Neuronal stem cell (in vitro differentiated cells): ENCODE measurements around the gene PCNX3.

Experiments used
- DNase-seq: peaks from one replicate; pipeline ENCODE4 v3.0.0-alpha.2; 2013; ENCODE audit warnings: low spot score
- H2AFZ ChIP-seq: one replicate; pipeline ENCODE4 v1.6.1; 2013; ENCODE audit warnings: mild to moderate bottlenecking, low read length, inconsistent platforms
- H2AK5ac ChIP-seq: 2 replicates; pipeline ENCODE4 v1.6.1; 2013; ENCODE audit warnings: low read depth, mild to moderate bottlenecking, inconsistent platforms, low read length, moderate library complexity, mixed read lengths
- H2BK120ac ChIP-seq: 2 replicates; pipeline ENCODE4 v1.6.1; 2013; ENCODE audit warnings: low read depth, mild to moderate bottlenecking, inconsistent platforms, low read length, moderate library complexity, mixed read lengths
- H2BK12ac ChIP-seq: one replicate; pipeline ENCODE4 v1.6.1; 2013; ENCODE audit warnings: low read length, inconsistent platforms
- H2BK15ac ChIP-seq: 2 replicates; pipeline ENCODE4 v1.6.1; 2013; ENCODE audit warnings: mild to moderate bottlenecking, low read length, inconsistent platforms, mixed read lengths
- H2BK5ac ChIP-seq: one replicate; pipeline ENCODE4 v1.6.1; 2013; ENCODE audit warnings: inconsistent platforms, mild to moderate bottlenecking, low read length, moderate library complexity
- H3K14ac ChIP-seq: one replicate; pipeline ENCODE4 v1.6.1; 2013; ENCODE audit warnings: low read length, inconsistent platforms
- H3K18ac ChIP-seq: 2 replicates; pipeline ENCODE4 v1.6.1; 2013; ENCODE audit warnings: low read length, inconsistent platforms
- H3K23ac ChIP-seq: 2 replicates; pipeline ENCODE4 v1.6.1; 2013; ENCODE audit warnings: low read depth, mild to moderate bottlenecking, mixed read lengths, low read length, inconsistent platforms; ENCODE audit not compliant: poor library complexity
- H3K27ac ChIP-seq: replicated peaks from 3 replicates; pipeline ENCODE4 v1.5.1; 2013; ENCODE audit warnings: low read length, inconsistent platforms
- H3K27me3 ChIP-seq, 3 experiments: 2 replicates each; pipeline ENCODE4 v1.6.1; 2013; ENCODE audit warnings: low read length in 3 of 3, mild to moderate bottlenecking in 2 of 3, inconsistent platforms in 1 of 3, low read depth in 1 of 3, mixed read lengths in 1 of 3, moderate library complexity in 1 of 3; ENCODE audit not compliant: control insufficient read depth in 3 of 3, insufficient read depth in 3 of 3
- H3K36me3 ChIP-seq, 2 donors: replicated peaks in 1 of 2; 2 replicates each; pipeline ENCODE4 v1.6.1; 2013; ENCODE audit warnings: low read length in 2 of 2; ENCODE audit not compliant: control insufficient read depth in 2 of 2, insufficient read depth in 2 of 2
- H3K4ac ChIP-seq: 2 replicates; pipeline ENCODE4 v1.6.1; 2013; ENCODE audit warnings: inconsistent platforms, mild to moderate bottlenecking, low read length, moderate library complexity
- H3K4me1 ChIP-seq, 2 donors: 1 replicate in 1 of 2; 2 replicates in 1 of 2; pipeline ENCODE4 v1.6.1; 2013; ENCODE audit warnings: low read length in 2 of 2, low read depth in 1 of 2; ENCODE audit not compliant: control insufficient read depth in 2 of 2, insufficient read depth in 1 of 2
- H3K4me2 ChIP-seq: one replicate; pipeline ENCODE4 v1.6.1; 2013; ENCODE audit warnings: mild to moderate bottlenecking, low read length, inconsistent platforms; ENCODE audit not compliant: insufficient read depth, poor library complexity, severe bottlenecking
- H3K4me3 ChIP-seq, 2 donors: 2 replicates each; pipeline ENCODE4 v1.5.1; 2013; ENCODE audit warnings: low read length in 2 of 2, mild to moderate bottlenecking in 2 of 2, inconsistent platforms in 1 of 2, moderate library complexity in 1 of 2
- H3K79me1 ChIP-seq: one replicate; pipeline ENCODE4 v1.6.1; 2013; ENCODE audit warnings: low read depth, mild to moderate bottlenecking, inconsistent platforms, low read length, moderate library complexity
- H3K9ac ChIP-seq: one replicate; pipeline ENCODE4 v1.6.1; 2013; ENCODE audit warnings: mild to moderate bottlenecking, low read depth, low read length, inconsistent platforms; ENCODE audit not compliant: poor library complexity
- H3K9me3 ChIP-seq, 2 donors: replicated peaks in 1 of 2; 2 replicates each; pipeline versions ENCODE3 to v1.6.1; 2013; ENCODE audit warnings: low read length in 2 of 2, mild to moderate bottlenecking in 2 of 2, inconsistent platforms in 1 of 2, low read depth in 1 of 2, mixed read lengths in 1 of 2, moderate library complexity in 1 of 2; ENCODE audit not compliant: control insufficient read depth in 2 of 2, insufficient read depth in 1 of 2
- H4K8ac ChIP-seq: one replicate; pipeline ENCODE4 v1.6.1; 2013; ENCODE audit warnings: low read depth, mild to moderate bottlenecking, inconsistent platforms, low read length, moderate library complexity
- H4K91ac ChIP-seq: one replicate; pipeline ENCODE4 v1.6.1; 2013; ENCODE audit warnings: low read length, low read depth, mild to moderate bottlenecking, inconsistent platforms; ENCODE audit not compliant: poor library complexity
- WGBS, 2 donors: extraction: QIAGEN DNeasy Blood & Tissue Kit; methylation state at CpG; one replicate each; pipeline ENCODE4 v1.1.7; 2013; ENCODE audit warnings: missing lambda C conversion rate in 2 of 2, mixed read lengths in 1 of 2; ENCODE audit not compliant: insufficient read length in 2 of 2, insufficient replicate concordance in 1 of 2; ENCODE audit errors: extremely low coverage in 2 of 2; 5-methylcytosine and 5-hydroxymethylcytosine counted together

The PCNX3 gene

GRCh38 chr11:65649656-65650546 lies 34.3 kb downstream of the PCNX3 start:
- peak overlapping the region; percentile 77 for H3K23ac ChIP-seq
- no peaks in the 10 kb centered on the region for H3K79me1 ChIP-seq
- H3K18ac ChIP-seq, result peak overlapping the region; percentile 45
- no peak overlapping the region for H3K4ac ChIP-seq
- H3K4me3 ChIP-seq, result no peak overlapping the region
- H3K14ac ChIP-seq, result peak overlapping the region; percentile 17
- H3K9ac ChIP-seq, result peak overlapping the region; percentile 4
- H3K36me3 ChIP-seq, result peaks cover 4 to 34% of the 10 kb centered on the region in 2 donors
- H2BK12ac ChIP-seq, result peak overlapping the region; percentile 81
- H3K9me3 ChIP-seq, result no peaks in the 10 kb centered on the region
- H2AFZ ChIP-seq, result no peak overlapping the region
- H3K4me2 ChIP-seq, result no peak overlapping the region
- no peak overlapping the region for H2BK15ac ChIP-seq
- H3K27ac ChIP-seq, result no peak overlapping the region
- no peak overlapping the region for H2BK120ac ChIP-seq
- H3K4me1 ChIP-seq, result peaks cover 14 to 16% of the 10 kb centered on the region in 2 donors
- WGBS, 2 donors, result no CpG with 5 or more reads among the region's 16 CpGs
- peak overlapping the region; percentile 62 for H2BK5ac ChIP-seq
- no peak for DNase-seq
- peaks cover 0 to 17% (median 0%) of the 10 kb centered on the region in 3 experiments for H3K27me3 ChIP-seq
- H4K91ac ChIP-seq, result no peak overlapping the region
- no peak overlapping the region for H4K8ac ChIP-seq
- H2AK5ac ChIP-seq, result peak overlapping the region; percentile 74

- H2BK15ac ChIP-seq, result peak overlapping the region; percentile 59
- peak overlapping the region; percentile 16 for H2BK12ac ChIP-seq
- peak overlapping the region; percentile 6 for H2AK5ac ChIP-seq
- WGBS, 2 donors, result no CpG with 5 or more reads among the region's 20 CpGs
- no peak overlapping the region for H2BK120ac ChIP-seq
- no peak overlapping the region for H3K4me2 ChIP-seq
- H2BK5ac ChIP-seq, result peak overlapping the region; percentile 62
- H3K4me3 ChIP-seq, result no peak overlapping the region
- H3K18ac ChIP-seq, result no peak overlapping the region
- H3K27me3 ChIP-seq, result peaks cover 0 to 17% (median 0%) of the 10 kb centered on the region in 3 experiments
- peak overlapping the region; percentile 58 for H3K23ac ChIP-seq
- no peak overlapping the region for H3K14ac ChIP-seq
- H3K79me1 ChIP-seq, result no peaks in the 10 kb centered on the region
- no peak overlapping the region for H3K4ac ChIP-seq
- no peak overlapping the region for H2AFZ ChIP-seq
- peaks cover 12 to 41% of the 10 kb centered on the region in 2 donors for H3K36me3 ChIP-seq
- H3K9me3 ChIP-seq, result no peaks in the 10 kb centered on the region
- H3K9ac ChIP-seq, result no peak overlapping the region
- H3K27ac ChIP-seq, result no peak overlapping the region
- no peak overlapping the region for H4K91ac ChIP-seq
- H4K8ac ChIP-seq, result no peak overlapping the region
- no peak for DNase-seq
- peaks cover 14 to 16% of the 10 kb centered on the region in 2 donors for H3K4me1 ChIP-seq
Observed at GRCh38 chr11:65650547-65651338, 35.2 kb downstream of the PCNX3 start.

- DNase-seq, result no peak
- Histone ChIP-seq H3K4ac (no peak overlapping the region), H3K23ac (peak overlapping the region; percentile 58), H2AFZ (no peak overlapping the region), H3K4me2 (no peak overlapping the region), H3K18ac (no peak overlapping the region), H4K8ac (no peak overlapping the region), H4K91ac (no peak overlapping the region), H3K27me3 (peaks cover 0 to 17% (median 0%) of the 10 kb centered on the region in 3 experiments), H3K14ac (no peak overlapping the region), H3K4me3 (no peak overlapping the region), H2AK5ac (no peak overlapping the region), H2BK5ac (no peak overlapping the region), H3K9ac (no peak overlapping the region), H2BK120ac (no peak overlapping the region), H3K4me1 (peaks cover 14 to 16% of the 10 kb centered on the region in 2 donors), H3K9me3 (no peaks in the 10 kb centered on the region), H3K27ac (no peak overlapping the region), H3K79me1 (no peaks in the 10 kb centered on the region), H2BK12ac (no peak overlapping the region), H2BK15ac (no peak overlapping the region), H3K36me3 (peaks cover 17 to 41% of the 10 kb centered on the region in 2 donors)
- WGBS, 2 donors, result no CpG with 5 or more reads among the region's 3 CpGs
Observed at GRCh38 chr11:65651339-65651588, 35.7 kb downstream of the PCNX3 start.
